IPS DF 6.9 (cell line): Measurements from ENCODE around the gene WDFY4.

Experiments used
- DNase-seq: peaks from one replicate; pipeline ENCODE4 v3.0.0-alpha.2; 2013; ENCODE audit warnings: low read depth, low spot score
- H3K27ac ChIP-seq: one replicate; pipeline ENCODE4 v1.5.1; 2013; ENCODE audit warnings: low read length, control low read depth
- H3K27me3 ChIP-seq: 2 replicates; pipeline ENCODE4 v1.6.1; 2013; ENCODE audit warnings: mild to moderate bottlenecking, low read length; ENCODE audit not compliant: control insufficient read depth, insufficient read depth
- H3K36me3 ChIP-seq: 2 replicates; pipeline ENCODE4 v1.6.1; 2013; ENCODE audit warnings: low read length; ENCODE audit not compliant: control insufficient read depth, insufficient read depth
- H3K4me1 ChIP-seq: 2 replicates; pipeline ENCODE4 v1.6.1; 2013; ENCODE audit warnings: low read length; ENCODE audit not compliant: control insufficient read depth, insufficient read depth
- H3K4me3 ChIP-seq: 2 replicates; pipeline ENCODE4 v1.5.1; 2013; ENCODE audit warnings: mild to moderate bottlenecking, low read length
- H3K9me3 ChIP-seq: 2 replicates; pipeline ENCODE4 v1.6.1; 2013; ENCODE audit warnings: low read length, inconsistent platforms; ENCODE audit not compliant: control insufficient read depth, insufficient read depth
- WGBS: extraction: QIAGEN DNeasy Blood & Tissue Kit; methylation state at CpG from one replicate; pipeline ENCODE4 v1.1.7; 2013; ENCODE audit warnings: mixed read lengths, missing lambda C conversion rate; ENCODE audit not compliant: insufficient read length, insufficient coverage; 5-methylcytosine and 5-hydroxymethylcytosine counted together

Gene WDFY4

GRCh38 chr10:48923748-48924147 is 239.1 kb downstream of the WDFY4 start:
- no peak for DNase-seq
- Histone ChIP-seq H3K4me3 (no peak overlapping the region), H3K27ac (no peak overlapping the region), H3K9me3 (no peaks in the 10 kb centered on the region; the same call in 1 of the 2 replicates), H3K36me3 (no peaks in the 10 kb centered on the region), H3K27me3 (no peaks in the 10 kb centered on the region), H3K4me1 (no peaks in the 10 kb centered on the region)
- no CpG with 5 or more reads among the region's 3 CpGs for WGBS

- no peak for DNase-seq
- no CpG with 5 or more reads among the region's 4 CpGs for WGBS
- Histone ChIP-seq H3K27me3 (no peaks in the 10 kb centered on the region), H3K27ac (no peak overlapping the region), H3K4me3 (no peak overlapping the region), H3K36me3 (no peaks in the 10 kb centered on the region), H3K4me1 (no peaks in the 10 kb centered on the region), H3K9me3 (no peaks in the 10 kb centered on the region; the same call in 1 of the 2 replicates)
Observed at GRCh38 chr10:48924988-48925387, 240.3 kb downstream of the WDFY4 start.

- no peak overlapping the region for H3K4me3 ChIP-seq
- WGBS, result no CpG with 5 or more reads among the region's 1 CpG
- no peaks in the 10 kb centered on the region for H3K27me3 ChIP-seq
- H3K27ac ChIP-seq, result no peak overlapping the region
- H3K4me1 ChIP-seq, result no peaks in the 10 kb centered on the region
- no peaks in the 10 kb centered on the region for H3K36me3 ChIP-seq
- H3K9me3 ChIP-seq, result no peaks in the 10 kb centered on the region; the same call in 1 of the 2 replicates
- no peak for DNase-seq
Observed at GRCh38 chr10:48926255-48926654, 241.6 kb downstream of the WDFY4 start.

- no peaks in the 10 kb centered on the region; the same call in 1 of the 2 replicates for H3K9me3 ChIP-seq
- H3K36me3 ChIP-seq, result no peaks in the 10 kb centered on the region
- no peaks in the 10 kb centered on the region for H3K27me3 ChIP-seq
- H3K4me1 ChIP-seq, result no peaks in the 10 kb centered on the region; the same call in 1 of the 2 replicates
- WGBS, result no CpG with 5 or more reads among the region's 13 CpGs
- no peak overlapping the region for H3K4me3 ChIP-seq
- no peak for DNase-seq
- no peak overlapping the region for H3K27ac ChIP-seq
Observed at GRCh38 chr10:48926764-48927540, 242.3 kb downstream of the WDFY4 start.

- Histone ChIP-seq H3K27ac (no peak overlapping the region), H3K4me3 (no peak overlapping the region; the same call in 1 of the 2 replicates), H3K36me3 (no peaks in the 10 kb centered on the region), H3K9me3 (no peaks in the 10 kb centered on the region; the same call in 1 of the 2 replicates), H3K4me1 (no peaks in the 10 kb centered on the region; the same call in 1 of the 2 replicates), H3K27me3 (no peaks in the 10 kb centered on the region)
- WGBS, result no CpG with 5 or more reads among the region's 5 CpGs
- DNase-seq, result no peak
Observed at GRCh38 chr10:48929413-48929990, 244.8 kb downstream of the WDFY4 start.

GRCh38 chr10:48931188-48931587 is 246.5 kb downstream of the WDFY4 start:
- H3K9me3 ChIP-seq, result no peaks in the 10 kb centered on the region; the same call in 1 of the 2 replicates
- no CpG with 5 or more reads among the region's 4 CpGs for WGBS
- H3K4me3 ChIP-seq, result no peak overlapping the region
- H3K36me3 ChIP-seq, result no peaks in the 10 kb centered on the region
- no peaks in the 10 kb centered on the region for H3K27me3 ChIP-seq
- DNase-seq, result no peak
- no peak overlapping the region for H3K27ac ChIP-seq
- no peaks in the 10 kb centered on the region; the same call in 1 of the 2 replicates for H3K4me1 ChIP-seq

- Histone ChIP-seq H3K27me3 (no peaks in the 10 kb centered on the region), H3K4me1 (no peaks in the 10 kb centered on the region; the same call in 1 of the 2 replicates), H3K27ac (no peak overlapping the region), H3K36me3 (no peaks in the 10 kb centered on the region), H3K9me3 (no peaks in the 10 kb centered on the region; the same call in 1 of the 2 replicates), H3K4me3 (no peak overlapping the region)
- WGBS, result no CpG with 5 or more reads among the region's 7 CpGs
- DNase-seq, result no peak
Observed at GRCh38 chr10:48932831-48933664, 248.4 kb downstream of the WDFY4 start.

GRCh38 chr10:48934672-48935501 is 250.2 kb downstream of the WDFY4 start:
- Histone ChIP-seq H3K4me3 (no peak overlapping the region), H3K36me3 (no peaks in the 10 kb centered on the region), H3K27ac (no peak overlapping the region), H3K4me1 (no peaks in the 10 kb centered on the region; the same call in 1 of the 2 replicates), H3K27me3 (no peaks in the 10 kb centered on the region), H3K9me3 (no peaks in the 10 kb centered on the region)
- WGBS, result no CpG with 5 or more reads among the region's 18 CpGs
- DNase-seq, result no peak

- Histone ChIP-seq H3K27ac (no peak overlapping the region), H3K27me3 (no peaks in the 10 kb centered on the region), H3K9me3 (no peaks in the 10 kb centered on the region), H3K4me1 (no peaks in the 10 kb centered on the region; the same call in 1 of the 2 replicates), H3K36me3 (no peaks in the 10 kb centered on the region), H3K4me3 (no peak overlapping the region)
- DNase-seq, result no peak
Observed at GRCh38 chr10:48935577-48935976, 250.9 kb downstream of the WDFY4 start.
